Skeletal muscle satellite cell (primary cell): Measurements from ENCODE around the gene HUS1.
"Not testable (repeated sequence)": the region's sequence is repeated elsewhere in the genome, so short reads cannot be mapped to it uniquely, and the experiment has no call there.

Experiments
- H3K27me3 ChIP-seq: 2 replicates; pipeline ENCODE4 v1.7.0; 2013; ENCODE audit warnings: low read length; ENCODE audit not compliant: control insufficient read depth, insufficient read depth
- H3K36me3 ChIP-seq: 2 replicates; pipeline ENCODE4 v1.7.0; 2013; ENCODE audit warnings: mild to moderate bottlenecking, control low read depth, low read length; ENCODE audit not compliant: insufficient read depth
- H3K4me1 ChIP-seq: 2 replicates; pipeline ENCODE4 v1.7.0; 2013; ENCODE audit warnings: low read length; ENCODE audit not compliant: control insufficient read depth, insufficient read depth
- H3K4me2 ChIP-seq: 2 replicates; pipeline ENCODE4 v1.7.0; 2013; ENCODE audit warnings: mild to moderate bottlenecking, low read length
- H3K4me3 ChIP-seq: 2 replicates; pipeline ENCODE4 v1.7.0; 2013; ENCODE audit warnings: low read length
- H3K9ac ChIP-seq: 2 replicates; pipeline ENCODE4 v1.7.0; 2013; ENCODE audit warnings: mild to moderate bottlenecking, low read depth, low read length, moderate library complexity
- H3K9me3 ChIP-seq: replicated peaks from 2 replicates; pipeline ENCODE4 v1.7.0; 2013; ENCODE audit warnings: mild to moderate bottlenecking, control low read depth, low read length

The HUS1 gene

DNA sequence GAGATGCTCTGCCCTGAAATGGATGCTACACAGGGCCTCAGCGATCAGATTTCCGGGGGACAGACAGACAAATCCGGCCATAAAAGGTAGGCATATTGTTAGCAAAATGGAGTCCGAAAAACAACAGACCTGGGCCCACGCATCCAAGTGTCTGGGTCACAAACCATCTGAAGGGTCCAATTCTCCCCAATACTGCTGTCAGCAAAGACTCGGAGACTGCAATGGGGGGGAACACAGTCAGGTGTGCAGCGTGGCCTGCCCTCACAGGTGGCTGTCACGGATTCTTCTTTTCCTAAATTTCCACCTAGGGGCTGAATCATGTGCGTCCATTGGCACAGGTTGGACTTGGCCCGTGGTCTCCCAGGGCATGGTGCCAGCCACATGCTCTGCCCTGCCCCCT is 44.1 kb downstream of the HUS1 start:
- Histone ChIP-seq H3K27me3 (no peaks in the 10 kb centered on the region), H3K9me3 (no peaks in the 10 kb centered on the region), H3K4me3 (no peak overlapping the region), H3K4me1 (peaks cover 11% of the 10 kb centered on the region), H3K4me2 (no peak overlapping the region), H3K9ac (no peak overlapping the region), H3K36me3 (no peaks in the 10 kb centered on the region)

GRCh38 chr7:47934831-47935230 is 44.6 kb downstream of the HUS1 start:
- H3K27me3 ChIP-seq: no peaks in the 10 kb centered on the region
- H3K4me1 ChIP-seq: peaks cover 6% of the 10 kb centered on the region
- H3K4me2 ChIP-seq: no peak overlapping the region
- H3K4me3 ChIP-seq: no peak overlapping the region
- no peaks in the 10 kb centered on the region for H3K9me3 ChIP-seq
- no peaks in the 10 kb centered on the region for H3K36me3 ChIP-seq
- no peak overlapping the region for H3K9ac ChIP-seq

DNA sequence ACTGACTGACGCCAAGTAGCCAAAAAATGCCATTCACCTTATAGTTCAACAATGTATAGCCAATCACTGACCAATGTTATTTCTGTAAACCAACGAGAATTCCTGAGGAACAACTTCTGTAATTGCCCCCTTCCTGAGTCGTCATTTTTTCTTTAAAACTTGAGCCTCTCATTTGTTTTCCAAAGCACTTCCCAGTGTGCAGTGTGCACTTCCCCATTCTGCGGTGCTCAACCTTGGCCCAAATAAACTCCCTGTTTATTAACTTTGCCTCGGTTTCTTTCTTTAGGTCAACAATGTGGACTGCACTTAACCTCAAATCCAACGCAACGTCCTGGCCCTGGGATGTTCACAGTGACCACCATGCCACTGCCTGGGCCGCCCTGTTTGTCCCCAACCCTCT is 46.2 kb downstream of the HUS1 start:
- Histone ChIP-seq H3K9me3 (no peaks in the 10 kb centered on the region), H3K27me3 (no peaks in the 10 kb centered on the region), H3K4me1 (peaks cover 5% of the 10 kb centered on the region), H3K9ac (no peak overlapping the region), H3K4me3 (no peak overlapping the region), H3K4me2 (no peak overlapping the region), H3K36me3 (no peaks in the 10 kb centered on the region)

DNA sequence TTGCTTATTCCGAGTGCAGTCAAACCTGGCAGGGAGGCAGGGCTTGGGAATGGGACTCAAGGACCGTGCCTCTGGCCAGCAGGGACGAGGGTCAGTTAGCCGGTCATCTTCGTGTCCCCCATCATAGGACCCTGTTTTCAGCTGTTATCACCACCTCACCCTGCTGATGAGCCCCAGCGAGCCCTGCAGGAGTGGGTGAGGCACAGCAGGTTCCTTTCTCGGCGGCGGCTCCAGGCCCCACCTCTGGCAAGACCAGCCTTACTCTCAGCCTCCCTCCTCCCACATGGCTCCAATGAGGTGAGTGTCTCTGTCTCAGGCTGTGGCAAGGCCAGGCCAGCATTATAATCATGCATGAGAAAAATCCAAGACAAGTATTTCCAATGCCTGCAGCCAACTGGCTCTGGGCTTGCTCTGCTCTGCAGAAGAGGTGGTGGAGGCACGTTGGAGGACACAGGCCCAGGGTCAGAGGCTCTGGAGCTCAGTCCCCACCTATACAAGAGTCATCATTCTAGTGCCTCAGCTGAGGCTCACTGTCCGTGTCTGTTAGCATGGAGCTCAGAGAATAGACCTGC is 46.9 kb downstream of the HUS1 start:
- no peak overlapping the region for H3K4me2 ChIP-seq
- H3K36me3 ChIP-seq: no peaks in the 10 kb centered on the region
- peaks cover 5% of the 10 kb centered on the region for H3K4me1 ChIP-seq
- H3K9me3 ChIP-seq: no peaks in the 10 kb centered on the region
- H3K27me3 ChIP-seq: no peaks in the 10 kb centered on the region
- no peak overlapping the region for H3K4me3 ChIP-seq
- H3K9ac ChIP-seq: no peak overlapping the region

- H3K27me3 ChIP-seq: no peaks in the 10 kb centered on the region
Measured at GRCh38 chr7:47932016-47932415, 47.4 kb downstream of the HUS1 start.

GRCh38 chr7:47931005-47932004 is 48.1 kb downstream of the HUS1 start:
- H3K9me3 ChIP-seq: no peaks in the 10 kb centered on the region
- H3K4me2 ChIP-seq: no peak overlapping the region
- peaks cover 5% of the 10 kb centered on the region for H3K4me1 ChIP-seq
- no peak overlapping the region for H3K9ac ChIP-seq
- H3K36me3 ChIP-seq: no peaks in the 10 kb centered on the region
- no peaks in the 10 kb centered on the region for H3K27me3 ChIP-seq
- H3K4me3 ChIP-seq: no peak overlapping the region

More at GRCh38 chr7:47932016-47932415, 47.4 kb downstream of the HUS1 start:
- Histone ChIP-seq H3K9me3 (no peaks in the 10 kb centered on the region), H3K9ac (no peak overlapping the region), H3K36me3 (no peaks in the 10 kb centered on the region), H3K4me1 (peaks cover 5% of the 10 kb centered on the region), H3K4me3 (no peak overlapping the region), H3K4me2 (no peak overlapping the region)

DNA sequence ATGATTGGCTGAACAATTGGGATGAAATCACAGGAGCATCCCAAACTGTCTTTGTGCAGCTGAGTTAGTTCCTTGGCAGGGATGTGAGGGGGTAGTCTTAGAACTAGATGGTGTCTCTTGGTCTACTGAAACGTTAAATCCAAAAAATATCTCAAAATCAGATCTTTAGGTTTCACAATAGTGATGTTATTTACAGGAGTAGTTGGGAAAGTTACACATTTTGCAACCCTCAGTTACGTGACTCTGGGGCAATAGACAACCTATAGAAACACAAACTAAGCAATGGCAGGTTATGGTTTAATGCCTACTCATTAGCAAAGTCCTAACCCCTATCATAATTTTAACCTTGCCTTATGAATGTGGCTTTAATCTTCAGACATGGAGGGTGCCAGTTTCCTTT is 55.1 kb downstream of the HUS1 start:
- H3K36me3 ChIP-seq: no peaks in the 10 kb centered on the region
- H3K27me3 ChIP-seq: peaks cover 3% of the 10 kb centered on the region
- H3K4me3 ChIP-seq: no peak overlapping the region
- no peak overlapping the region for H3K9ac ChIP-seq
- no peaks in the 10 kb centered on the region for H3K9me3 ChIP-seq
- H3K4me2 ChIP-seq: no peak overlapping the region
- no peaks in the 10 kb centered on the region for H3K4me1 ChIP-seq

GRCh38 chr7:47923081-47923875 is 56.1 kb downstream of the HUS1 start:
- not testable (repeated sequence) for H3K27me3 ChIP-seq, H3K4me3 ChIP-seq

DNA sequence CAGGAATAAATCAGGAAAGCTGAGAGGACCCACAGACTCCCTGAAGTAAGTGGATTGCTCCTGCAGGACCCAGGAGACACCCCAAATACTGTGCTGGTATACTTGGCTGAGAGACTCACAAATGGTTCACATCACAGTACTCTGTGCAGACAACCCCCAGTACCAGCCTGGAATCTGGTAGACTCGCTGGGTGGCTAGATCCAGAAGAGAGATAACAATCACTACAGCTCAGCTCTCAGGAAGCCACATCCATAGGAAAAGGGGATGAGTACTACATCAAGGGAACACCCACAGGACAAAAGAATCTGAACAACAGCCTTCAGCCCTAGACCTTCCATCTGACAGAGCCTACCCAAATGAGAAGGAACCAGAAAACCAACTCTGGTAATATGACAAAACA is 62.9 kb downstream of the HUS1 start:
- H3K4me1 ChIP-seq, H3K36me3 ChIP-seq, H3K9ac ChIP-seq, H3K4me3 ChIP-seq, H3K4me2 ChIP-seq, H3K27me3 ChIP-seq, H3K9me3 ChIP-seq: not testable (repeated sequence)

More at GRCh38 chr7:47923081-47923875, 56.1 kb downstream of the HUS1 start:
- not testable (repeated sequence) for H3K4me2 ChIP-seq, H3K9me3 ChIP-seq, H3K4me1 ChIP-seq, H3K36me3 ChIP-seq, H3K9ac ChIP-seq

DNA sequence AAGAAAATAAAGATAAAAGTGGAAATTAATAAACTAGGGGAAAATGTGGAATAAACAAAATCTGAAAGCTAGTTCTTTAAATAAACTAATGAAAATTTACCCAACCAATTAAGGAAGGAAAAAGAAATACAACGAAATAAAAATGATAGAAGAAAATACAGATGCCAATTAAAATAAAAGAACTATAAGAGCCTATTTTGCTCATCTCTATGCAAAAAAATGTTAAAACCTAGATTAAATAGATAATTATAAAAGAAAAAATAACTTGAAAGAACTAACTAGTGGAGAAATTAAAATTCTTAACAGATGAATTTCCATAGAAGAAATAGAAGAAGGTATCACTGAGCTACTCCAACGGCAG is 63.8 kb downstream of the HUS1 start:
- Histone ChIP-seq H3K4me3 (no peak overlapping the region), H3K9me3 (no peaks in the 10 kb centered on the region), H3K4me1 (no peaks in the 10 kb centered on the region), H3K4me2 (no peak overlapping the region), H3K9ac (no peak overlapping the region), H3K27me3 (peaks cover 5% of the 10 kb centered on the region), H3K36me3 (no peaks in the 10 kb centered on the region)

DNA sequence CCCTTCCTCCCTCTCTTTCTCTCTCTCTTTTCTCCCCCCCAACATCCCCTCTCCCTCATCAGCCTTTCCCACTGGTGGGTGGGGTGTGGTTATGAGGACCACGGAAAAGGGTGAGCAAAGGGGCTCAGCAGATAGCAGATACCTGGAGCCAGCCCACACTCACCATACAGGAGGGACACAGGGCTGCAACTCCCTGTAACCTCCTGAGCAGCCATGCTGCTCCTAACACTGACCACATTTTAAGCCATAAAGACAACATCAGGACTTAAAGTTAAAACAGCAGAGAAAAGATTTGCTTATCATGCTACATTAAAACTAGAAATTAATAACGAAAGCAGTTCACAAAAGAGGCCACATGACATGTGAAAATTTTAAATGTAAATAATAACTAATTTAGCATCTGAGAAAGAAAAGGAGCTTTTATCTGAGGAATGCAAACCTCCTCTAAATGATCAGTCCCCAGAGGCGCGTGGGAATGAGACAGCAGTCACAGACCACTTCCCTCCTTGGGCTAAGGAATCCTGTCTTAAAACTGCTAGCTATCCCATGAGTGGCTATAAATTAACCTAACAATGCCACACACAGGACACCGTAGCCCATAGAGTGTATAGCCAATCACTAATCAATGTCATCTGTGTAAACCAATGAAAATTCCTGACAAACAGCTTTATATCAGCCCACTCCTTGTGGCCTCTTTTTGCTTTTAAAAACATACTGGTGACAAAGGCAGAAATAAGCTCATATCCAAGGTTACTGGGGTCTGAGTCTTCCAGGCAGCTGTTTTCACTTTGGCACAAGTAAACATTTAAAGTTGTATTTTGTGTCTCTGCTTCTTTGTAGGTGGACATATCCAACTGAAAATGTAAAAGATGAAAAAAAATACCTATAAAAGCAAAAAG is 64.4 kb downstream of the HUS1 start:
- peaks cover 5% of the 10 kb centered on the region for H3K27me3 ChIP-seq
- no peaks in the 10 kb centered on the region for H3K4me1 ChIP-seq
- H3K36me3 ChIP-seq: no peaks in the 10 kb centered on the region

More for the DNA sequence above, 64.4 kb downstream of the HUS1 start:
- no peak overlapping the region for H3K9ac ChIP-seq
- no peak overlapping the region for H3K4me3 ChIP-seq
- no peaks in the 10 kb centered on the region for H3K9me3 ChIP-seq
- no peak overlapping the region for H3K4me2 ChIP-seq
